ENCODE data around the gene THUMPD2.

THUMPD2 gene

GRCh38 chr2:39703181-39703872 is 75.7 kb downstream of the THUMPD2 start:
- TF ChIP-seq CTCF (IDR thresholded peaks at IDR 0.05), result no peak
- H3K9me3 ChIP-seq, result no peaks in the 10 kb centered on the region
- H3K27ac ChIP-seq, result no peak overlapping the region
- no peak overlapping the region for H3K4me3 ChIP-seq (ENCODE audit: low read depth in 1 of 2, low read length in 1 of 2)
- no peaks in the 10 kb centered on the region for H3K36me3 ChIP-seq
- no peaks in the 10 kb centered on the region for H3K4me1 ChIP-seq (ENCODE audit: control insufficient read depth in 1 of 2, insufficient read depth in 1 of 2, low read depth in 1 of 2, low read length in 1 of 2)
- no peaks in the 10 kb centered on the region for H3K27me3 ChIP-seq

GRCh38 chr2:39701137-39701536 is 77.9 kb downstream of the THUMPD2 start:
- no peaks in the 10 kb centered on the region for H3K4me1 ChIP-seq (ENCODE audit: control insufficient read depth in 1 of 2, insufficient read depth in 1 of 2, low read depth in 1 of 2, low read length in 1 of 2)
- H3K27me3 ChIP-seq, result no peaks in the 10 kb centered on the region
- TF ChIP-seq CTCF (IDR thresholded peaks at IDR 0.05), result no peak
- no peak overlapping the region for H3K4me3 ChIP-seq (ENCODE audit: low read depth in 1 of 2, low read length in 1 of 2)
- H3K27ac ChIP-seq, result no peak overlapping the region
- H3K9me3 ChIP-seq, result no peaks in the 10 kb centered on the region
- H3K36me3 ChIP-seq, result no peaks in the 10 kb centered on the region

- no peak overlapping the region for H3K27ac ChIP-seq
- H3K4me3 ChIP-seq (ENCODE audit: low read depth in 1 of 2, low read length in 1 of 2), result no peak overlapping the region
- H3K9me3 ChIP-seq, result no peaks in the 10 kb centered on the region
- no peak for TF ChIP-seq CTCF (IDR thresholded peaks at IDR 0.05)
- no peaks in the 10 kb centered on the region for H3K36me3 ChIP-seq
- H3K4me1 ChIP-seq (ENCODE audit: control insufficient read depth in 1 of 2, insufficient read depth in 1 of 2, low read depth in 1 of 2, low read length in 1 of 2), result no peaks in the 10 kb centered on the region
- H3K27me3 ChIP-seq, result no peaks in the 10 kb centered on the region
These were observed 81.6 kb downstream of the THUMPD2 start for GRCh38 chr2:39697454-39697853.

GRCh38 chr2:39696838-39697237 is 82.2 kb downstream of the THUMPD2 start:
- Histone ChIP-seq H3K4me1 (ENCODE audit: control insufficient read depth in 1 of 2, insufficient read depth in 1 of 2, low read depth in 1 of 2, low read length in 1 of 2) (no peaks in the 10 kb centered on the region), H3K9me3 (no peaks in the 10 kb centered on the region), H3K27me3 (no peaks in the 10 kb centered on the region), H3K4me3 (ENCODE audit: low read depth in 1 of 2, low read length in 1 of 2) (no peak overlapping the region), H3K27ac (no peak overlapping the region), H3K36me3 (no peaks in the 10 kb centered on the region)
- TF ChIP-seq CTCF (IDR thresholded peaks at IDR 0.05), result no peak

- TF ChIP-seq CTCF (IDR thresholded peaks at IDR 0.05), result no peak
- Histone ChIP-seq H3K4me1 (ENCODE audit: control insufficient read depth in 1 of 2, insufficient read depth in 1 of 2, low read depth in 1 of 2, low read length in 1 of 2) (no peaks in the 10 kb centered on the region), H3K27ac (no peak overlapping the region), H3K36me3 (no peaks in the 10 kb centered on the region), H3K9me3 (no peaks in the 10 kb centered on the region), H3K4me3 (ENCODE audit: low read depth in 1 of 2, low read length in 1 of 2) (no peak overlapping the region), H3K27me3 (no peaks in the 10 kb centered on the region)
These were observed 82.9 kb downstream of the THUMPD2 start for GRCh38 chr2:39696101-39696553.
